Vagina (tissue), 2 donors: ENCODE measurements around the gene ARMH3. TPM values are rescaled to one million over a fixed set of nuclear protein-coding genes. Genes with fewer than 3 reads are reported as not detected.

Experiments
- DNase-seq, 2 donors: peaks; one replicate each; pipeline ENCODE4 v3.0.0-alpha.2; 2017; ENCODE audit errors: extremely low spot score in 2 of 2
- H3K27ac ChIP-seq: fragments of 200-600 bp; sonication (generic); one replicate; pipeline ENCODE4 v1.5.1; 2019
- H3K27me3 ChIP-seq: fragments of 200-600 bp; sonication (generic); one replicate; pipeline ENCODE4 v1.5.1; 2019
- H3K36me3 ChIP-seq, 2 donors: fragments of 200-600 bp; sonication (generic); one replicate each; pipeline ENCODE4 v1.5.1; 2017 to 2019
- H3K4me1 ChIP-seq: fragments of 200-600 bp; sonication (generic); one replicate; pipeline ENCODE4 v1.5.1; 2019
- H3K4me3 ChIP-seq, 2 donors: fragments of 200-600 bp; sonication (generic); 1 replicate in 1 of 2; 2 replicates in 1 of 2; pipeline ENCODE4 v1.5.1; 2016 to 2019
- H3K9me3 ChIP-seq: fragments of 200-600 bp; sonication (generic); one replicate; pipeline ENCODE4 v1.5.1; 2019
- POLR2A ChIP-seq, 2 donors: fragments of 450-650 bp; IDR thresholded peaks; one replicate each; pipeline ENCODE4 v1.6.1; 2017; ENCODE audit warnings: antibody characterized with exemption in 2 of 2, mild to moderate bottlenecking in 2 of 2, moderate library complexity in 2 of 2
- POLR2AphosphoS5 ChIP-seq, 2 donors: sonication (generic); formaldehyde crosslinking; IDR thresholded peaks; one replicate each; pipeline ENCODE4 v1.9.0; 2017; ENCODE audit warnings: antibody characterized with exemption in 2 of 2, mild to moderate bottlenecking in 2 of 2, low read depth in 1 of 2; ENCODE audit not compliant: insufficient read depth in 1 of 2
- intact Hi-C: fragments of 100-400 bp; cut with DNase I; formaldehyde crosslinking; loops from one replicate; pipeline ENCODE4 v1.15.1; 2023
- total RNA-seq: library from RNA; depleted of rRNA; stranded (reverse); fragments of >200 nt; gene quantifications from one replicate; pipeline ENCODE4 v1.2.3, GENCODE V29; 2016
- TF ChIP-seq, protein P1 (sequence below), 3 experiments: fragments of 450-650 bp in 2 of 3; fragments of 200-600 bp in 1 of 3; sonication (generic) in 1 of 3; IDR thresholded peaks; one replicate each; pipeline ENCODE4 v1.5.1; 2017 to 2019; ENCODE audit warnings: antibody characterized with exemption in 3 of 3, mild to moderate bottlenecking in 2 of 3, moderate library complexity in 2 of 3

The ARMH3 gene
- total RNA-seq, 1 donor from 2014 or later = 26.5 TPM

- TF ChIP-seq, protein P1, sequence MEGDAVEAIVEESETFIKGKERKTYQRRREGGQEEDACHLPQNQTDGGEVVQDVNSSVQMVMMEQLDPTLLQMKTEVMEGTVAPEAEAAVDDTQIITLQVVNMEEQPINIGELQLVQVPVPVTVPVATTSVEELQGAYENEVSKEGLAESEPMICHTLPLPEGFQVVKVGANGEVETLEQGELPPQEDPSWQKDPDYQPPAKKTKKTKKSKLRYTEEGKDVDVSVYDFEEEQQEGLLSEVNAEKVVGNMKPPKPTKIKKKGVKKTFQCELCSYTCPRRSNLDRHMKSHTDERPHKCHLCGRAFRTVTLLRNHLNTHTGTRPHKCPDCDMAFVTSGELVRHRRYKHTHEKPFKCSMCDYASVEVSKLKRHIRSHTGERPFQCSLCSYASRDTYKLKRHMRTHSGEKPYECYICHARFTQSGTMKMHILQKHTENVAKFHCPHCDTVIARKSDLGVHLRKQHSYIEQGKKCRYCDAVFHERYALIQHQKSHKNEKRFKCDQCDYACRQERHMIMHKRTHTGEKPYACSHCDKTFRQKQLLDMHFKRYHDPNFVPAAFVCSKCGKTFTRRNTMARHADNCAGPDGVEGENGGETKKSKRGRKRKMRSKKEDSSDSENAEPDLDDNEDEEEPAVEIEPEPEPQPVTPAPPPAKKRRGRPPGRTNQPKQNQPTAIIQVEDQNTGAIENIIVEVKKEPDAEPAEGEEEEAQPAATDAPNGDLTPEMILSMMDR (IDR thresholded peaks at IDR 0.05) = no peak
- TF ChIP-seq POLR2AphosphoS5 (IDR thresholded peaks at IDR 0.05; ENCODE audit: insufficient read depth in 1 of 2, low read depth in 1 of 2) (no peak), POLR2A (IDR thresholded peaks at IDR 0.05) (no peak)
- Histone ChIP-seq H3K9me3 (no peaks in the 10 kb centered on the region), H3K36me3 (no peaks in the 10 kb centered on the region), H3K27ac (no peak overlapping the region), H3K27me3 (no peaks in the 10 kb centered on the region), H3K4me1 (no peaks in the 10 kb centered on the region), H3K4me3 (no peak overlapping the region)
- intact Hi-C loops = no loop called here
- no peak for DNase-seq
Measured at GRCh38 chr10:101874252-101874651, 181.7 kb downstream of the ARMH3 start.

GRCh38 chr10:101867931-101868330, 188.0 kb downstream of the ARMH3 start:
- TF ChIP-seq, protein P1 (IDR thresholded peaks at IDR 0.05) = no peak
- no peak for TF ChIP-seq POLR2AphosphoS5 (IDR thresholded peaks at IDR 0.05; ENCODE audit: insufficient read depth in 1 of 2, low read depth in 1 of 2)
- TF ChIP-seq POLR2A (IDR thresholded peaks at IDR 0.05) = no peak
- Histone ChIP-seq H3K27me3 (no peaks in the 10 kb centered on the region), H3K27ac (no peak overlapping the region), H3K9me3 (no peaks in the 10 kb centered on the region), H3K4me1 (no peaks in the 10 kb centered on the region), H3K4me3 (no peak overlapping the region), H3K36me3 (no peaks in the 10 kb centered on the region)
- intact Hi-C loops = no loop called here
- DNase-seq = no peak

DNA sequence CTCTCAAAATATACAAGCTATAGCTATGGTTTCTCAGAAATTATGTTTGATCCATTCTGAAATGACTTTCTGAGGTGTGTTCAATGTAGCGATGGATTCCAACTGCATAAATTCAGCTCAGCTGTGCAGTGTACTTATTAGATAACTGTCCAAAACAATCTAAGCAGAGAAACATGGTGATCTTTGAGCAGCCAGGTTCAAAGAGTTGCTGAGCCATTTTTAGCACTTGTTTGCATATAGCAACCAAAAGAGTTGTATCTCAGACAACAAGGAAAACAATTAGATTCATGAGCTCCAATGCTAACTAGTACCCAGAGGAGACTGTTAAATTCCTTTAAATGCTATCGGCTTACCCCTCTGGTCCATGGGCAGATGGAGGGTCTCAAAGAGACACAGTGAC, 196.4 kb downstream of the ARMH3 start:
- no peaks in the 10 kb centered on the region for H3K27me3 ChIP-seq
- no peak overlapping the region for H3K27ac ChIP-seq
- TF ChIP-seq, protein P1 (IDR thresholded peaks at IDR 0.05) = no peak
- TF ChIP-seq POLR2A (IDR thresholded peaks at IDR 0.05) = no peak
- no peak for TF ChIP-seq POLR2AphosphoS5 (IDR thresholded peaks at IDR 0.05; ENCODE audit: insufficient read depth in 1 of 2, low read depth in 1 of 2)
- peaks cover 11% of the 10 kb centered on the region for H3K9me3 ChIP-seq
- DNase-seq = no peak
- H3K36me3 ChIP-seq = peaks cover 0 to 8% of the 10 kb centered on the region in 2 donors
- intact Hi-C loops = no loop called here
- H3K4me3 ChIP-seq = no peak overlapping the region
- peaks cover 10% of the 10 kb centered on the region for H3K4me1 ChIP-seq

DNA sequence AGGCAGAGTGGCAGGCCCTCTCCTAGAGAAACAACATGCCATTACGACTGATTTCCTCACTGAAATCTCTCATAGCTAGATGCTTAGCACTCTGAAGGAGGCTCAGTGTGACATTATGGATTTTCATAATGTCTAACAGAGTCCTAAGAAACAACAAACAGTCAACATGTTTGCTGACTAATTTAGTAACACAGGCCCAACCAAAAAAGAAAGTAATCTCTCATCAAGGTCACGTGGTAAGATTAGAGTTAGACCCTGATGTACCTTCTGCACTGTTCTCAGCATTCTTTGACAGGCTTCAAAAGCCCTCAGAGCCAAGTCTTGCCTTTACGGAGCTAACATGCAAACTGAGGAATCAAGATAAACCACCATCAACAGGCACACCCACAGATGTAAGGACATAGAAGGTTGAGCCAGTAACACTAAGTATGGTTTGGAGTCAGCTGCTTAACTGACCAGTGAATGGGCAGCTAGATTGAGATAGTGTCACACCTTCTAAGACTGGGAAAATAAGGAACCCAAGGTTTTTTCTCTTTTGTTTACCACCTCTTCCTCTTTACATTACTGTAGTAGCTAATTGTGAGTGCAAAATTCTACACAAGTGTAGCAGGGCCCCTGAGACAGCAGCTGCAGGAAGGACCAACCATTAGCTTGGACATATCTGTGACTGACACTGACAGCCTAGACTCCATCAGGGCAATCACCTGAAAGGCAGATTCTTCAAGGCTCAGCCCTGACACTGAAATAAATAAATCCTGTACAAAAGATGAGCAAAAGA, 197.1 kb downstream of the ARMH3 start:
- peaks cover 0 to 8% of the 10 kb centered on the region in 2 donors for H3K36me3 ChIP-seq
- no peak for DNase-seq
- no peak overlapping the region for H3K27ac ChIP-seq
- intact Hi-C loops = no loop called here
- H3K4me1 ChIP-seq = peaks cover 10% of the 10 kb centered on the region
- H3K27me3 ChIP-seq = no peaks in the 10 kb centered on the region
- peaks cover 11% of the 10 kb centered on the region for H3K9me3 ChIP-seq
- TF ChIP-seq, protein P1 (IDR thresholded peaks at IDR 0.05) = no peak
- no peak for TF ChIP-seq POLR2A (IDR thresholded peaks at IDR 0.05)
- no peak for TF ChIP-seq POLR2AphosphoS5 (IDR thresholded peaks at IDR 0.05; ENCODE audit: insufficient read depth in 1 of 2, low read depth in 1 of 2)
- H3K4me3 ChIP-seq = no peak overlapping the region

- H3K27me3 ChIP-seq = no peaks in the 10 kb centered on the region
- H3K27ac ChIP-seq = no peak overlapping the region
- peaks cover 0 to 8% of the 10 kb centered on the region in 2 donors for H3K36me3 ChIP-seq
- no peak for DNase-seq
- intact Hi-C loops = no loop called here
- peaks cover 11% of the 10 kb centered on the region for H3K9me3 ChIP-seq
- no peak for TF ChIP-seq POLR2AphosphoS5 (IDR thresholded peaks at IDR 0.05; ENCODE audit: insufficient read depth in 1 of 2, low read depth in 1 of 2)
- TF ChIP-seq POLR2A (IDR thresholded peaks at IDR 0.05) = no peak
- TF ChIP-seq, protein P1 (IDR thresholded peaks at IDR 0.05) = no peak
- H3K4me3 ChIP-seq = no peak overlapping the region
- H3K4me1 ChIP-seq = peaks cover 10% of the 10 kb centered on the region
Measured at GRCh38 chr10:101857802-101858476, 198.0 kb downstream of the ARMH3 start.
